Naive thymus-derived CD8-positive, alpha-beta T cell (primary cell): Measurements from ENCODE around the gene KRTAP29-1. TPM values are rescaled to one million over a fixed set of nuclear protein-coding genes. Genes with fewer than 3 reads are reported as not detected.

ENCODE experiments used
- ATAC-seq, 2 donors: fragments of 150-1000 bp; cut with Tn5 transposase in 1 of 2; sonication (Bioruptor Pico), chemical (Tn5 transposase) in 1 of 2; 1 replicate in 1 of 2; 2 replicates in 1 of 2; pipeline ENCODE4 v1.10.0; 2021; ENCODE audit warnings: mild to moderate bottlenecking in 2 of 2, moderate library complexity in 2 of 2
- POLR2A ChIA-PET: fragments of 350-600 bp; sonication (Branson Sonifier 250); formaldehyde crosslinking; loops from one replicate; lab custom pipeline; 2021; ENCODE audit warnings: antibody characterized with exemption; lab: Charles Lee
- DNase-seq, 10 donors: peaks; one replicate each; pipeline versions ENCODE4 v3.0.0 to v3.0.0-alpha.2; 2020 to 2022
- H3K27ac Mint-ChIP-seq, 10 donors: one replicate each; pipeline ENCODE4 v1.8.0; 2020 to 2022; ENCODE audit warnings: mild to moderate bottlenecking in 10 of 10, mixed read lengths in 10 of 10, moderate library complexity in 4 of 10, inconsistent platforms in 1 of 10
- H3K27me3 Mint-ChIP-seq, 5 donors: one replicate each; pipeline ENCODE4 v1.8.0; 2021 to 2022; ENCODE audit warnings: mixed read lengths in 5 of 5
- H3K36me3 Mint-ChIP-seq, 3 donors: one replicate each; pipeline ENCODE4 v1.8.0; 2020 to 2022; ENCODE audit warnings: mixed read lengths in 3 of 3, mild to moderate bottlenecking in 2 of 3, inconsistent platforms in 1 of 3
- H3K4me1 Mint-ChIP-seq, 4 donors: one replicate each; pipeline ENCODE4 v1.8.0; 2021 to 2022; ENCODE audit warnings: mixed read lengths in 4 of 4
- H3K4me3 Mint-ChIP-seq, 10 donors: one replicate each; pipeline ENCODE4 v1.8.0; 2020 to 2022; ENCODE audit warnings: mild to moderate bottlenecking in 10 of 10, mixed read lengths in 10 of 10, moderate library complexity in 6 of 10, inconsistent platforms in 1 of 10
- H3K9me3 Mint-ChIP-seq, 9 donors: one replicate each; pipeline ENCODE4 v1.8.0; 2020 to 2022; ENCODE audit warnings: mixed read lengths in 9 of 9, mild to moderate bottlenecking in 3 of 9, inconsistent platforms in 1 of 9, moderate library complexity in 1 of 9
- polyA plus RNA-seq, 3 donors: library from polyadenylated mRNA; unstranded; fragments of 300-500 nt; fragmentation: Illumina TruSeq; gene quantifications; one replicate each; pipeline ENCODE4 v1.2.3, GENCODE V29; 2021
- total RNA-seq, 8 experiments: library from RNA in 2 of 8; stranded (reverse) in 2 of 8; gene quantifications; one replicate each; pipeline ENCODE4 v1.2.3 and lab custom pipeline; 2021 to 2026

KRTAP29-1 gene
- total and polyA plus RNA-seq, 5 experiments from 2014 or later, result 1.1 TPM; not detected in 4

GRCh38 chr17:41327411-41328120 lies 24.9 kb upstream of the KRTAP29-1 start:
- Mint-ChIP-seq H3K27me3 (no peaks in the 10 kb centered on the region), H3K36me3 (no peaks in the 10 kb centered on the region), H3K9me3 (no peaks in the 10 kb centered on the region), H3K4me1 (peaks cover 26 to 62% (median 55%) of the 10 kb centered on the region in 4 donors), H3K4me3 (peak overlapping the region in 7 of 10 donors; percentile 33 to 57 (median 48)), H3K27ac (peak overlapping the region in 6 of 10 donors; percentile 60 to 87 (median 74))
- DNase-seq (peak in 1 of 10 donors; percentile 56), ATAC-seq (no peak)
- POLR2A ChIA-PET, result interaction anchor here (1.2 kb wide), 1 partner anchor 17 kb away, joined by 3 read pairs; no protein-coding TSS in a partner anchor

- DNase-seq (peak in 6 of 10 donors; percentile 36 to 65 (median 56)), ATAC-seq (peak; percentile 76 to 84)
- Mint-ChIP-seq H3K4me1 (peaks cover 29 to 66% (median 62%) of the 10 kb centered on the region in 4 donors), H3K27me3 (no peaks in the 10 kb centered on the region), H3K4me3 (peak overlapping the region in 7 of 10 donors; percentile 22 to 66 (median 54)), H3K9me3 (no peaks in the 10 kb centered on the region), H3K36me3 (no peaks in the 10 kb centered on the region), H3K27ac (peak overlapping the region in 9 of 10 donors; percentile 31 to 90 (median 79))
- POLR2A ChIA-PET, result interaction anchor here (0.6 kb wide), 1 partner anchor 24 kb away, joined by 5 read pairs; the partner anchor contains the start of gene KRT33A
These were observed 23.8 kb upstream of the KRTAP29-1 start for GRCh38 chr17:41326173-41327145.

- Mint-ChIP-seq H3K27me3 (no peaks in the 10 kb centered on the region), H3K4me3 (peak overlapping the region in 3 of 10 donors; percentile 19 to 54 (median 47)), H3K36me3 (peaks cover 0 to 4% (median 0%) of the 10 kb centered on the region in 3 donors), H3K9me3 (peaks cover 0 to 5% (median 0%) of the 10 kb centered on the region in 9 donors), H3K4me1 (peaks cover 29 to 72% (median 63%) of the 10 kb centered on the region in 4 donors), H3K27ac (peak overlapping the region in 1 of 10 donors; percentile 87)
- POLR2A ChIA-PET, result no interaction called here
- DNase-seq, result no peak
- ATAC-seq, result no peak
These were observed 23.0 kb upstream of the KRTAP29-1 start for GRCh38 chr17:41325611-41326010.

GRCh38 chr17:41325126-41325525 lies 22.5 kb upstream of the KRTAP29-1 start:
- ATAC-seq, result no peak
- H3K4me1 Mint-ChIP-seq, result peaks cover 29 to 72% (median 63%) of the 10 kb centered on the region in 4 donors
- peaks cover 0 to 7% (median 2%) of the 10 kb centered on the region in 3 donors for H3K36me3 Mint-ChIP-seq

GRCh38 chr17:41324180-41325075 lies 21.8 kb upstream of the KRTAP29-1 start:
- peak in 1 of 10 donors; percentile 58 for DNase-seq
- POLR2A ChIA-PET, result interaction anchor here (0.6 to 1.1 kb wide), 3 partner anchors 9 to 324 kb away, joined by 3 to 4 read pairs (median 3); no protein-coding TSS in a partner anchor
- H3K4me1 Mint-ChIP-seq, result peaks cover 29 to 72% (median 61%) of the 10 kb centered on the region in 4 donors

More at GRCh38 chr17:41325126-41325525, 22.5 kb upstream of the KRTAP29-1 start:
- Mint-ChIP-seq H3K27ac (peak overlapping the region in 4 of 10 donors; percentile 62 to 93 (median 83)), H3K27me3 (no peaks in the 10 kb centered on the region), H3K4me3 (peak overlapping the region in 1 of 10 donors; percentile 26), H3K9me3 (peaks cover 0 to 8% (median 2%) of the 10 kb centered on the region in 9 donors)
- POLR2A ChIA-PET, result no interaction called here
- DNase-seq, result peak in 1 of 10 donors; percentile 56

GRCh38 chr17:41322903-41323895 lies 20.5 kb upstream of the KRTAP29-1 start:
- Mint-ChIP-seq H3K27ac (peak overlapping the region; percentile 6 to 93 (median 82)), H3K27me3 (no peaks in the 10 kb centered on the region), H3K4me1 (peaks cover 31 to 64% (median 55%) of the 10 kb centered on the region in 4 donors), H3K36me3 (peaks cover 0 to 19% (median 13%) of the 10 kb centered on the region in 3 donors), H3K4me3 (peak overlapping the region in 2 of 10 donors; percentile 19 to 34), H3K9me3 (peaks cover 0 to 21% (median 8%) of the 10 kb centered on the region in 9 donors)
- DNase-seq (no peak), ATAC-seq (no peak)
- POLR2A ChIA-PET, result interaction anchor here (0.8 to 2.3 kb wide), 8 partner anchors 10 to 207 kb away, joined by 3 to 27 read pairs (median 5); partner anchors contain the start of gene KRTAP16-1

More at GRCh38 chr17:41324180-41325075, 21.8 kb upstream of the KRTAP29-1 start:
- H3K36me3 Mint-ChIP-seq, result peaks cover 0 to 14% (median 8%) of the 10 kb centered on the region in 3 donors
- ATAC-seq, result no peak
- peak overlapping the region in 2 of 10 donors; percentile 29 to 51 for H3K4me3 Mint-ChIP-seq
- H3K27ac Mint-ChIP-seq, result peak overlapping the region in 6 of 10 donors; percentile 66 to 93 (median 86)
- H3K27me3 Mint-ChIP-seq, result no peaks in the 10 kb centered on the region
- H3K9me3 Mint-ChIP-seq, result peaks cover 0 to 15% (median 6%) of the 10 kb centered on the region in 9 donors

- POLR2A ChIA-PET, result interaction anchor here (0.6 to 2.3 kb wide), 8 partner anchors 11 to 366 kb away, joined by 3 to 27 read pairs (median 5); partner anchors contain the start of genes EIF1 and KRTAP16-1
- Mint-ChIP-seq H3K9me3 (peaks cover 0 to 21% (median 8%) of the 10 kb centered on the region in 9 donors), H3K27me3 (no peaks in the 10 kb centered on the region), H3K36me3 (peaks cover 0 to 19% (median 13%) of the 10 kb centered on the region in 3 donors), H3K4me1 (peaks cover 31 to 60% (median 53%) of the 10 kb centered on the region in 4 donors), H3K27ac (peak overlapping the region in 9 of 10 donors; percentile 12 to 92 (median 83)), H3K4me3 (no peak overlapping the region)
- ATAC-seq, result peak; percentile 60 to 75
- DNase-seq, result peak in 5 of 10 donors; percentile 32 to 72 (median 65)
These were observed 19.6 kb upstream of the KRTAP29-1 start for GRCh38 chr17:41322094-41322902.

GRCh38 chr17:41318231-41318630 lies 15.6 kb upstream of the KRTAP29-1 start:
- H3K36me3 Mint-ChIP-seq, result peaks cover 0 to 19% (median 13%) of the 10 kb centered on the region in 3 donors
- no peak overlapping the region for H3K4me3 Mint-ChIP-seq
- POLR2A ChIA-PET, result interaction anchor here (0.8 kb wide), 1 partner anchor 10 kb away, joined by 4 read pairs; no protein-coding TSS in a partner anchor
- peaks cover 15 to 27% (median 22%) of the 10 kb centered on the region in 4 donors for H3K4me1 Mint-ChIP-seq
- DNase-seq (no peak), ATAC-seq (no peak)
- H3K9me3 Mint-ChIP-seq, result peaks cover 0 to 21% (median 8%) of the 10 kb centered on the region in 9 donors
- H3K27me3 Mint-ChIP-seq, result no peaks in the 10 kb centered on the region
- H3K27ac Mint-ChIP-seq, result peak overlapping the region in 1 of 10 donors; percentile 64

- ATAC-seq (no peak), DNase-seq (no peak)
- no peaks in the 10 kb centered on the region for H3K27me3 Mint-ChIP-seq
- peaks cover 6 to 18% (median 15%) of the 10 kb centered on the region in 4 donors for H3K4me1 Mint-ChIP-seq
- peaks cover 0 to 19% (median 8%) of the 10 kb centered on the region in 9 donors for H3K9me3 Mint-ChIP-seq
- H3K36me3 Mint-ChIP-seq, result peaks cover 0 to 18% (median 16%) of the 10 kb centered on the region in 3 donors
- POLR2A ChIA-PET, result no interaction called here
- H3K4me3 Mint-ChIP-seq, result no peak overlapping the region
- H3K27ac Mint-ChIP-seq, result no peak overlapping the region
These were observed 13.3 kb upstream of the KRTAP29-1 start for GRCh38 chr17:41315814-41316445.
